NCI-H187 (cell line): ENCODE results near the gene HIVEP3.

Source experiments
- DNase-seq, 2 experiments: peaks; one replicate each; lab custom pipeline; 2025; lab: John Stamatoyannopoulos, UW

Gene HIVEP3

GRCh38 chr1:41758904-41759548 lies 159.7 kb downstream of the HIVEP3 start:
- DNase-seq, result no peak

- DNase-seq, result no peak
These were observed 160.2 kb downstream of the HIVEP3 start for GRCh38 chr1:41758500-41758899.

- DNase-seq, result no peak
These were observed 164.2 kb downstream of the HIVEP3 start for GRCh38 chr1:41754540-41754939.

- no peak for DNase-seq
These were observed 166.1 kb downstream of the HIVEP3 start for GRCh38 chr1:41752514-41753170.

GRCh38 chr1:41751804-41752513 lies 166.8 kb downstream of the HIVEP3 start:
- no peak for DNase-seq

GRCh38 chr1:41749991-41750745 lies 168.6 kb downstream of the HIVEP3 start:
- DNase-seq, result no peak

GRCh38 chr1:41745022-41745421 lies 173.7 kb downstream of the HIVEP3 start:
- no peak for DNase-seq

GRCh38 chr1:41743366-41743765 lies 175.4 kb downstream of the HIVEP3 start:
- DNase-seq, result no peak

- DNase-seq, result no peak
These were observed 176.5 kb downstream of the HIVEP3 start for GRCh38 chr1:41742219-41742618.

- DNase-seq, result no peak
These were observed 177.5 kb downstream of the HIVEP3 start for GRCh38 chr1:41741244-41741643.

GRCh38 chr1:41740630-41741239 lies 178.0 kb downstream of the HIVEP3 start:
- no peak for DNase-seq

- no peak for DNase-seq
These were observed 178.7 kb downstream of the HIVEP3 start for GRCh38 chr1:41740058-41740457.

- peak; percentile 49 to 55 for DNase-seq
These were observed 179.4 kb downstream of the HIVEP3 start for GRCh38 chr1:41739061-41739955.

- DNase-seq, result no peak
These were observed 180.2 kb downstream of the HIVEP3 start for GRCh38 chr1:41738475-41738874.

- no peak for DNase-seq
These were observed 180.7 kb downstream of the HIVEP3 start for GRCh38 chr1:41738006-41738405.

GRCh38 chr1:41735631-41736260 lies 183.0 kb downstream of the HIVEP3 start:
- peak; percentile 88 to 93 for DNase-seq

- no peak for DNase-seq
These were observed 183.6 kb downstream of the HIVEP3 start for GRCh38 chr1:41735139-41735538.

GRCh38 chr1:41734201-41734970 lies 184.3 kb downstream of the HIVEP3 start:
- DNase-seq, result no peak

GRCh38 chr1:41733725-41734124 lies 185.0 kb downstream of the HIVEP3 start:
- DNase-seq, result no peak

GRCh38 chr1:41733021-41733420 lies 185.7 kb downstream of the HIVEP3 start:
- peak in 1 of 2 experiments; percentile 16 for DNase-seq
